GM23338 (cell line): ENCODE data around the gene SUPT5H. TPM values are rescaled to one million over a fixed set of nuclear protein-coding genes. Genes with fewer than 3 reads are reported as not detected.
"Not testable (repeated sequence)": the region's sequence is repeated elsewhere in the genome, so short reads cannot be mapped to it uniquely, and the experiment has no call there.

Experiments used
- ATAC-seq: fragments of 200-7000 bp; cut with Tn5 transposase; 3 replicates; pipeline ENCODE4 v1.9.1; 2020
- DNase-seq: peaks from one replicate; pipeline ENCODE4 v3.0.0-alpha.2; 2015; ENCODE audit warnings: low spot score
- H2AFZ ChIP-seq: fragments of 200-600 bp; sonication (generic); 2 replicates; pipeline ENCODE4 v1.8.0; 2016; ENCODE audit warnings: antibody characterized with exemption, mild to moderate bottlenecking, moderate library complexity
- H3F3A ChIP-seq: fragments of 200-600 bp; sonication (generic); replicated peaks from 2 replicates; pipeline ENCODE4 v1.8.0; 2017; ENCODE audit warnings: antibody characterized with exemption, mixed run types, low read depth
- H3K27ac ChIP-seq: fragments of 200-600 bp; sonication (generic); 2 replicates; pipeline ENCODE4 v1.6.1; 2016; ENCODE audit warnings: low read depth
- H3K27me3 ChIP-seq: fragments of 200-600 bp; sonication (generic); 2 replicates; pipeline ENCODE4 v1.8.0; 2016; ENCODE audit warnings: mild to moderate bottlenecking, mixed run types, moderate library complexity; ENCODE audit not compliant: insufficient read depth
- H3K36me3 ChIP-seq: fragments of 200-600 bp; sonication (generic); 2 replicates; pipeline ENCODE4 v1.8.0; 2016; ENCODE audit warnings: mild to moderate bottlenecking; ENCODE audit not compliant: insufficient read depth
- H3K4me1 ChIP-seq: fragments of 200-600 bp; sonication (generic); 2 replicates; pipeline ENCODE4 v1.8.0; 2016; ENCODE audit warnings: mild to moderate bottlenecking, moderate library complexity; ENCODE audit not compliant: insufficient read depth
- H3K4me2 ChIP-seq: fragments of 200-600 bp; sonication (generic); 2 replicates; pipeline ENCODE4 v1.7.1; 2017; ENCODE audit warnings: mixed run types
- H3K4me3 ChIP-seq: fragments of 200-600 bp; sonication (generic); 2 replicates; pipeline ENCODE4 v1.6.1; 2016; ENCODE audit warnings: mixed run types
- H3K79me2 ChIP-seq: fragments of 200-600 bp; sonication (generic); replicated peaks from 2 replicates; pipeline ENCODE4 v1.8.0; 2017; ENCODE audit warnings: mild to moderate bottlenecking; ENCODE audit not compliant: insufficient read depth
- H3K9me2 ChIP-seq: fragments of 200-600 bp; sonication (generic); 2 replicates; pipeline ENCODE4 v1.8.0; 2017; ENCODE audit not compliant: insufficient read depth
- H4K20me1 ChIP-seq: fragments of 200-600 bp; sonication (generic); replicated peaks from 2 replicates; pipeline ENCODE4 v1.8.0; 2017; ENCODE audit warnings: mild to moderate bottlenecking; ENCODE audit not compliant: insufficient read depth
- H3K27ac Mint-ChIP-seq: 2 replicates; pipeline ENCODE4 v1.8.0; 2020; ENCODE audit warnings: inconsistent platforms, mild to moderate bottlenecking, moderate library complexity, mixed read lengths
- H3K27me3 Mint-ChIP-seq: 3 replicates; pipeline ENCODE4 v1.8.0; 2022; ENCODE audit warnings: low read depth, mild to moderate bottlenecking, moderate library complexity, mixed read lengths, inconsistent platforms; ENCODE audit not compliant: insufficient read depth, poor library complexity
- H3K36me3 Mint-ChIP-seq: 3 replicates; pipeline ENCODE4 v1.8.0; 2021; ENCODE audit warnings: low read depth, mild to moderate bottlenecking, inconsistent platforms, moderate library complexity, mixed read lengths
- H3K4me1 Mint-ChIP-seq: 3 replicates; pipeline ENCODE4 v1.8.0; 2020; ENCODE audit warnings: mild to moderate bottlenecking, inconsistent platforms, mixed read lengths
- H3K4me3 Mint-ChIP-seq: 3 replicates; pipeline ENCODE4 v1.8.0; 2021; ENCODE audit warnings: moderate library complexity, mild to moderate bottlenecking, inconsistent platforms, mixed read lengths
- H3K9me3 Mint-ChIP-seq: 3 replicates; pipeline ENCODE4 v1.8.0; 2020; ENCODE audit warnings: moderate library complexity, mild to moderate bottlenecking, inconsistent platforms, mixed read lengths
- EZH2phosphoT487 ChIP-seq: fragments of 200-600 bp; sonication (generic); IDR thresholded peaks from one replicate; pipeline ENCODE4 v1.8.1; 2018; ENCODE audit warnings: antibody characterized with exemption; ENCODE audit not compliant: unreplicated experiment
- JUNB ChIP-seq: IDR thresholded peaks from one replicate; pipeline ENCODE4 v1.6.1; 2016; ENCODE audit warnings: antibody characterized with exemption; ENCODE audit not compliant: unreplicated experiment
- POLR2AphosphoS5 ChIP-seq: IDR thresholded peaks from 2 replicates; pipeline ENCODE4 v1.6.1; 2016; ENCODE audit warnings: antibody characterized with exemption, low read depth
- ZNF331 ChIP-seq: fragments of 250-450 bp; sonication (Bioruptor Pico); IDR thresholded peaks from 2 replicates; pipeline ENCODE4 v1.5.0; 2020; ENCODE audit warnings: low read depth, mild to moderate bottlenecking, moderate library complexity
- ZNF462 ChIP-seq: fragments of 250-450 bp; sonication (Bioruptor Pico); IDR thresholded peaks from 2 replicates; pipeline ENCODE4 v1.5.0; 2020; ENCODE audit warnings: mild to moderate bottlenecking, moderate library complexity
- polyA plus RNA-seq: library from polyadenylated mRNA; unstranded; fragments of >200 nt; fragmentation: Nextera tagmentation; extraction: Ambion mirVana; gene quantifications from 2 replicates; pipeline ENCODE4 v1.2.1, GENCODE V29; 2016
- total RNA-seq: library from RNA; depleted of rRNA; stranded (reverse); fragments of >200 nt; shearing (Covaris generic); gene quantifications from 2 replicates; pipeline ENCODE4 v1.2.3, GENCODE V29; 2014

SUPT5H gene
- total and polyA plus RNA-seq, 2 experiments from 2014 or later: 108 to 150 TPM

DNA sequence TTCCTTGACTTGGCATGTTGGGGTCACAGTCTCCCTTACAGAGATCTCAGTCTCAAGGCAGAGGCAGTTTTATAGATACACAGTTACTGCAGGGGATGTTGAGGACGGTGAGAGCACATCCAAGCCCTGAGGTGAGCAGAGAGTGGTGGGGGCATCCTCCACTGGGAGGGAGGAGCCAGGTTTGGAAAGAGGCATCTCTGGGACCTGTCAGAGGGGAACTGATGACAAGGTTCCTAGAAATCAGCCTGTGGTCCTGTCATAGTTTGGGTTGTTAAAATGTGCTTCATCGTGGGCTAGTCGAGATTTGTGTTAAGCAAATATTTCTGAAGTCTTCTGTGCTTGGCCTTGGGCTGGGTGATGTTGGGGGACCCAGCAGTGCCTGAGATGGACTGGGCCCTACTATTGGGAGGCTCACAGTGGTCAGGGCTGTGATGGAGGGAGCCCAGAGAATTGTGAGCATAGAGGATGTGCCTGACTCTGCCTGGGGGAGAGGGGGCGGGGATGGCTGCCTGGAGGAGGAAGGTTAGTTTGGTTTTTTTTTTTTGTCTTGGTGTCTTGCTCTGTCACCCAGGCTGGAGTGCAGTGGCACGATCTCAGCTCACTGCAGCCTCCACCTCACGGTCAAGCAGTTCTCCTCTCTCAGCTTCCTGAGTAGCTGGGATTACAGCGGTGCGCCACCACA is 3.9 kb downstream of the SUPT5H start:
- Mint-ChIP-seq H3K27ac (peak overlapping the region; percentile 68), H3K9me3 (peaks cover 4% of the 10 kb centered on the region; the same call in 1 of the 3 replicates), H3K4me3 (no peak overlapping the region; the same call in 2 of the 3 replicates), H3K36me3 (peaks cover 50% of the 10 kb centered on the region), H3K4me1 (peaks cover 10% of the 10 kb centered on the region), H3K27me3 (peaks cover 14% of the 10 kb centered on the region)
- TF ChIP-seq EZH2phosphoT487: no peak
- no peak for TF ChIP-seq POLR2AphosphoS5
- no peak for TF ChIP-seq JUNB
- no peak for TF ChIP-seq ZNF462
- TF ChIP-seq ZNF331 (CRISPR knock-in tag): no peak
- no peak overlapping the region for H3K4me2 ChIP-seq
- H2AFZ ChIP-seq: no peak overlapping the region
- H3K79me2 ChIP-seq: peaks cover 92% of the 10 kb centered on the region
- no peaks in the 10 kb centered on the region; the same call in 1 of the 2 replicates for H3K36me3 ChIP-seq
- no peaks in the 10 kb centered on the region for H3K27me3 ChIP-seq
- no peak overlapping the region for H3K27ac ChIP-seq
- no peaks in the 10 kb centered on the region for H3K9me2 ChIP-seq
- ATAC-seq (no peak), DNase-seq (no peak)
- peaks cover 4% of the 10 kb centered on the region; the same call in 1 of the 2 replicates for H3K4me1 ChIP-seq
- H3F3A ChIP-seq: no peaks in the 10 kb centered on the region
- peaks cover 31% of the 10 kb centered on the region for H4K20me1 ChIP-seq
- H3K4me3 ChIP-seq: no peak overlapping the region

DNA sequence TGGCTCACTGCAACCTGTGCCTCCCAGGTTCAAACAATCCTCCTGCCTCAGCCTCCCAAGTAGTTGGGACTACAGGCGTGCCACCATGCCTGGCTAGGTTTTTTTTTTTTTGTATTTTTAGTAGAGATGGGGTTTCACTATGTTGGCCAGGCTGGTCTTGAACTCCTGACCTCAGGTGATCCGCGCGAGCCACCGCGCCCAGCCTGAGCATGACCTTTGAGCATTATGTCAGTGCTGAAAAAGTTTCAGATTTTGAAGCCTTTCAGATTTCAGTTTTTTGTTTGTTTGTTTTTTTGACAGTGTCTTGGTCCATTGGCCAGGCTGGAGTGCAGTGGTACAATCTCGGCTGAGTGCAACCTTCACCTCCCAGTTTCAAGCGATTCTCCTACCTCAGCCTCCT is 5.9 kb downstream of the SUPT5H start:
- not testable (repeated sequence) for ATAC-seq, H3K27me3 Mint-ChIP-seq, H3K4me3 ChIP-seq, H3F3A ChIP-seq, DNase-seq, H3K4me2 ChIP-seq, H3K4me3 Mint-ChIP-seq, H3K27ac ChIP-seq, H3K36me3 ChIP-seq, H3K27ac Mint-ChIP-seq, H3K4me1 Mint-ChIP-seq, H3K9me2 ChIP-seq, H2AFZ ChIP-seq, H3K27me3 ChIP-seq, H3K9me3 Mint-ChIP-seq, H3K4me1 ChIP-seq
- peaks cover 31% of the 10 kb centered on the region for H4K20me1 ChIP-seq
- H3K36me3 Mint-ChIP-seq: peaks cover 47% of the 10 kb centered on the region
- H3K79me2 ChIP-seq: peaks cover 95% of the 10 kb centered on the region
